Suppressor macrophage (primary cell): ENCODE measurements around the gene GLIS2.

ENCODE experiments used
- DNase-seq, 4 experiments: peaks; one replicate each; pipeline ENCODE4 v3.0.0-alpha.2; 2020 to 2022

Gene GLIS2

GRCh38 chr16:4298761-4299522 lies 16.9 kb upstream of the GLIS2 start:
- DNase-seq = no peak

- DNase-seq = no peak
Observed at GRCh38 chr16:4301177-4301576, 14.7 kb upstream of the GLIS2 start.

GRCh38 chr16:4301968-4302367 lies 13.9 kb upstream of the GLIS2 start:
- DNase-seq = no peak

GRCh38 chr16:4303973-4304372 lies 11.9 kb upstream of the GLIS2 start:
- no peak for DNase-seq

GRCh38 chr16:4306470-4307214 lies 9.2 kb upstream of the GLIS2 start:
- DNase-seq = no peak

- peak; percentile 97 to 98 (median 98) for DNase-seq
Observed at GRCh38 chr16:4307215-4308037, 8.4 kb upstream of the GLIS2 start.

- peak in 1 of 4 experiments; percentile 17 for DNase-seq
Observed at GRCh38 chr16:4309102-4309832, 6.6 kb upstream of the GLIS2 start.

- DNase-seq = peak; percentile 62 to 80 (median 66)
Observed at GRCh38 chr16:4309833-4310266, 6.0 kb upstream of the GLIS2 start.

GRCh38 chr16:4313563-4314531 lies 2.0 kb upstream of the GLIS2 start:
- DNase-seq = peak; percentile 62 to 81 (median 69)

- DNase-seq = no peak
Observed at GRCh38 chr16:4314532-4315185, 1.2 kb upstream of the GLIS2 start.

- DNase-seq = peak in 2 of 4 experiments; percentile 40 to 46
Observed at GRCh38 chr16:4316108-4316863, 419 bp downstream of the GLIS2 start.

GRCh38 chr16:4316864-4317531 lies 1.1 kb downstream of the GLIS2 start:
- no peak for DNase-seq

GRCh38 chr16:4317532-4318450 lies 1.9 kb downstream of the GLIS2 start:
- DNase-seq = peak in 1 of 4 experiments; percentile 4

- DNase-seq = peak in 1 of 4 experiments; percentile 1
Observed at GRCh38 chr16:4318451-4318910, 2.6 kb downstream of the GLIS2 start.

GRCh38 chr16:4318967-4319366 lies 3.1 kb downstream of the GLIS2 start:
- DNase-seq = peak in 1 of 4 experiments; percentile 1

- peak in 1 of 4 experiments; percentile 0 for DNase-seq
Observed at GRCh38 chr16:4319454-4320421, 3.9 kb downstream of the GLIS2 start.
